IPS DF 4.7 (cell line): ENCODE data around the gene APOM.

Experiments used
- DNase-seq: peaks from one replicate; pipeline ENCODE4 v3.0.0-alpha.2; 2013; ENCODE audit warnings: low spot score; ENCODE audit errors: extremely low read depth

Gene APOM

GRCh38 chr6:31658158-31658688, 2.5 kb downstream of the APOM start:
- no peak for DNase-seq

DNA sequence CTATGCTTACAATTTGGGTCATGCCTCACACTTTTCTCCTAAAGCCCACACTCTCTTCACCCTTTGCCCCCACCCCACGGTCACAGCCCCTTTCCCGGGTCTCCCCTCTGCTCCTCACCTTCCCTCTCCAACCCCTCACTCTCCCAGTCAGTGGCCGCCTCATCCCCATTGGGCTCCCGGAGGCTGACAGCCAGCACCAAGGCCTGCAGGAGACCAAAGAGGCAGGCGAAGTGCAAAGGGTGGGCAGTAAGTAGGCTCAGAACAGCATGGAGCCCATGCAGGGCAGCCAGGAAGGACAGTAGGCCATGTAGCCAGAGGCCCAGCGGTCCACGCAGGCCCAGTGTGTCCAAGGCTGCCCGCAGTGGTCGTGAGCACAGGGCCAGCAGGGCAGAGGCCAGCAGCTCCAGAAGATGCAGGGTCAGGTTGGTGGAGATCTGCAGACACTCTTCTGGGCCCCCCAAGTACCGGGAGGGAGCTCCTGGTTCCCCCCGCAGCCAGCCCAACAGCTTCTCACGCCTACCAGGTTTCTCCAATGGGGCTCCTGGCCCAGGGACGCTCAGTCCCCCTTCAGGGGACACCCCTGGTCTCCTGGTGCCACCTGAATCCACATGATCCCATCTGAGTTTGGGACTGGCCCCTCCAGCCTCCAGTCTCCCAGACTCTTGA, 3.4 kb downstream of the APOM start:
- DNase-seq = no peak

DNA sequence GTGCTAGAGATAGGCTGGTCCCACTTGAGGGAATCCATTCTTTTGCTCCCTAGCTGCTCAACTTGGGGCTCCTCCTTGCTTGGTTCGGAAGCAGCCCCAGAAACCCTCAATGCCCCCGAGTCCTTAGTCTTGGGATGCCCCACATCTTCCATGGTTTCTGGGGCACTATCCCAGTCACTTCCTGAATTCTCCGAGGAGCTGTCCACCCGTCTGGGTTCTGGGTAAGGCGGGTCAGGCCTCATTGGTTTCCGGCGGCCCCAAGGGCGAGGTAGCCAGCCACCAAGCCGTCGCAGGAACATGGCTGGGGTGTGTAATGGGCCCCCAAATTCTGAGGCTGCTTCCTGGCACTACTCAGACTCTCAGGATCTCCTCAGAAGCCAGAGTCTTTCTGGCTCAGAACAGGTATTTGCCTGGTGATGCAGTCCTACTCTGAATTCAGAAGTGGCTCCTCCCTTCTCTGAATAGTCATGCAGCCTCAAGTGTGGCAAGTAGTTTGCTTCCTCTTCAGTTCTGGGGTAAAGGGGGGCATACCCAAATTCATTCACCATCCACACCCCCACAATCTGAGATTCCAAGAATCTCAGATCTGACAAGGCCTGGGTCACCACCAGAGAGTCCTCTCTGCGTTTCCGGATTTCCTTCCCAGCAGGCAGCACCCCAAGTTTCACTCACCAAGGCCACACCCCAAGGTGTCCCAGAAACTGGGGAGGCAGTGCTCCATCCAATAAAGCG, 4.1 kb downstream of the APOM start:
- no peak for DNase-seq

GRCh38 chr6:31660381-31661261, 4.9 kb downstream of the APOM start, which contains the start of gene C6orf47:
TSS of gene C6orf47 (minus strand) at chr6:31660778. CDS start at chr6:31659947, 831 bp downstream.
- no peak for DNase-seq

GRCh38 chr6:31661262-31662123, 5.8 kb downstream of the APOM start:
- DNase-seq = no peak

GRCh38 chr6:31662124-31662723, 6.5 kb downstream of the APOM start:
- no peak for DNase-seq

DNA sequence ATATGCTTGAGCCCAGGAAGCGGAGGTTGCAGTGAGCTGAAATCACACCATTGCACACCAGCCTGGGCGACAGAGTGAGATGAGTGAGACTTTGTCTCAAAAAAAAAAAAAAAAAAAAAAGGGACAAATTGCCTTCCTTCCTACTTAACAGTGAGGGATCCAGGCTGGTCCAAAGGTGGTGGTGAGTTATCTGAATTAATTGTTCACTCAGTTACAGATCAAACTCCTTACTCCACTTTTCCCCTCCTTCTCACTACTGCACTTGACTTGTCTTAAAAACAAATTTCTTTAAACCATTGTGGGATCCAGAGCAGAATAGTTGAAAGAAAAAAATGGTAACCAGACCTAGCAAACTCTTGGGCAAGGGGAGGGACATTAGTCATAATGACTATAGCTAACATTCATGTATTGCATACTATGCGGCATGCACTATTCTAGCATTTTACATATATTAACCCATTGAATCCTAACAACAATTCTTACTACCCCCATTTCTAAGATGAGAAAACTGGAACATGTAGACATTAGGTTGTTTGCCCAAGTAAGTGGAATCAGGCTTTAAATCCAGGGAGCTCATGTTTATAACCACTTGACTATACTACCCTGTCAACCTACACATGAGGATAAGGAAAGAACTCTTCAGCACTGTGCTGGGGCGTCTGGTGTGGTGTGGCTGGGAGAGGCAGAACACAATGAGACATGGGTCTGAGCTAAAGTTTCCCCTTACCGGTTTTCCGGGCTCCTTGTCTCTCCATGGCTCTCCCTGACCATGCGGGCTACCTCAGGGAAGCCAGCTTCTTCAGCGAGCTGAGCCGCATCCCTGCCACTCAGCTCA, 7.6 kb downstream of the APOM start:
- no peak for DNase-seq

GRCh38 chr6:31663961-31664789, 8.5 kb downstream of the APOM start:
- no peak for DNase-seq

GRCh38 chr6:31664790-31665500, 9.3 kb downstream of the APOM start, which contains the start of gene GPANK1:
TSS of gene GPANK1 (minus strand) at chr6:31664997. CDS start at chr6:31664478, 519 bp downstream.
- no peak for DNase-seq

DNA sequence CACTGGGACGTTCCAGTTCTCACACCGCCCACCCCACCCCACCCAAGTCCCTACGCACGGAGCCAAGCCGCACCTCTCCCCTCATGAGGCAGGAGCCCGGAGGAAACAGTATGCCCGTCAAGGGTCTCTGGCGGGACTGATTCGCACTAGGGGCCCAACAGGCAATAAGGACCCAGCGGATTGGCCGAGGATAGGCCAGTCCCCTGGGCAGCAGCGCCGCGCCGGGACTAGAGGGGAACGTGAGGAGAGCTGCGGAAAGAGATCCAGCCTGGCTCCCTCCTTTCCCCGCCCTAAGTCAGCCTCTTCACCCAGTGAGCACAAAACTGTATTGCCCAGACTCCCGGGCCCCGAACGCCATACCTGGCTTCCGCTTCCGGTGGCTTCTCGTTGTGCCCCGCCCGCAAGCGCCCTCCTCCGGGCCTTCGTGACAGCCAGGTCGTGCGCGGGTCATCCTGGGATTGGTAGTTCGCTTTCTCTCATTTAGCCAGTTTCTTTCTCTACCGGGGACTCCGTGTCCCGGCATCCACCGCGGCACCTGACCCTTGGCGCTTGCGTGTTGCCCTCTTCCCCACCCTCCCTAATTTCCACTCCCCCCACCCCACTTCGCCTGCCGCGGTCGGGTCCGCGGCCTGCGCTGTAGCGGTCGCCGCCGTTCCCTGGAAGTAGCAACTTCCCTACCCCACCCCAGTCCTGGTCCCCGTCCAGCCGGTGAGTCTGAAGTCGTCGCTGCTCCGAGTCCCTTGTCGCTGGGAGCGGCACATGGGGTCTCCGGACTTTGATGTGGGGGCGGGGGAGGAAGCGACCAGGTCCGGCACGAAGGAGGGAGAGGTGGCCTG, 10.0 kb downstream of the APOM start, which contains the start of gene CSNK2B:
Gene CSNK2B (plus strand): TSS at position 580 of the 836 bp plus-strand sequence. CDS start 752 bp downstream, outside the sequence.
- no peak for DNase-seq

GRCh38 chr6:31666337-31666965, 10.8 kb downstream of the APOM start:
- DNase-seq = no peak

DNA sequence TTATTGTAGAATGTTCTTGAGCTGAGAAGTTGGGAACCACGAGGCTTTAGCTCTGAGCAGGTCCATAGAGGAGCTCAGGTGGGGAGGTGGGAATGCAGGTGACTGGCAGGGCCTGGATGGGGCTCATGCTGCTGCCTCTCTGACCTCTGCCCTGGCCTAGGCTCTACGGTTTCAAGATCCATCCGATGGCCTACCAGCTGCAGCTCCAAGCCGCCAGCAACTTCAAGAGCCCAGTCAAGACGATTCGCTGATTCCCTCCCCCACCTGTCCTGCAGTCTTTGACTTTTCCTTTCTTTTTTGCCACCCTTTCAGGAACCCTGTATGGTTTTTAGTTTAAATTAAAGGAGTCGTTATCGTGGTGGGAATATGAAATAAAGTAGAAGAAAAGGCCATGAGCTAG, 14.0 kb downstream of the APOM start, which contains the start of gene LY6G5B:
Gene LY6G5B (plus strand): TSS at position 301 of the 400 bp plus-strand sequence. CDS start 975 bp downstream, outside the sequence.
- DNase-seq = no peak

DNA sequence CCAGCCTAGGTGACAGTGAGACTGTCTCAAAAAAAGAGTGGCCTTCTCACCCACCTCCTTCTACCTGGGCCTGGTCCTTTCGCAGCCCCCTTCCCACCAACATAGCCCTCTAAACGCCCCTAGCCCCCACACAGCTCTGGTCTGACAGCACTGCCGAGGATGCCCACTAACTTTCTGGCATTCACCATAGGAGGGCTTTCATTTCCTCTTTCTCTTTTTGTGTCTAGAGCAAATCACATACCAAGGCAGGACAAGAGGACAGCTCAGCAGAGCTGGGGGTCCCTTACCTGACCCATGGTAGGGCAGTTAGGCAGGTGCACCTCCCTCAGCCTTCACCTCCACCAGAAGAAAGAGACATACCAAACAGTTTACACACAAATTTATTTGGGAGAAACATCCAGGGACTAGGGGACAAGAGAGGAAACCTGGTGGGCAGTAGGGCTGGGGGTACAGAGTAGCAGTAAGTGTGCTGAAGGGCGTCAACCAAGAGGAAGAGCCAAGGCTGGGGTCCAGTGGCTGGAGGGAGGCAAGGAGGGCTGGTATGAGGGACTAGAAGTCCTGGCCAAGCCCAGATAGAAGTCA, 20.7 kb downstream of the APOM start:
- DNase-seq = no peak

- no peak for DNase-seq
Measured at GRCh38 chr6:31676904-31677303, 21.2 kb downstream of the APOM start.

DNA sequence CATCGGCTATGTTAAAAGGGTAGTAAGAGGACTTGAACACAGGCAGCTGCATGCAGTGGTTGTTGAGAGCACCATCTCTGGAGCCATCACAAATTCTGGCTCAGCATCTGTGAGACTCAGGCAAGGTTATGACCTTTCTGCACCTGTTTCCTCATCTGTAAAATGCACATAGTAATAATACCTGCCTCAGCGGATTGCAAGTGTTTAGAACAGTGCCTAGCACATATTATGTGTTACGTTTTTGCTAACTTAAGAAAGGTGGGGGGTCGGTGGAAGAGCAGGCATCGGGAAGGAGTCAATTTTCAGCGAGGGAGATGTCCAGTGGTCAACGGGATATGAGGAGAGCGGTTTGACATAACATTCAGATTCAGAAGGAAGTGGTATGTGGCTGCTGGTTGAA, 22.3 kb downstream of the APOM start:
- DNase-seq = no peak
